Stimulated activated CD4-positive, alpha-beta T cell treated with anti-CD3 and anti-CD28 coated beads, Interleukin-4, amount 100 ng/mL, for 24 hours (primary cell): Measurements from ENCODE around the gene ZNF860.
A peak's percentile ranks its signal among the peaks of the same experiment; 100 is the strongest.
"Not testable (repeated sequence)": the region's sequence is repeated elsewhere in the genome, so short reads cannot be mapped to it uniquely, and the experiment has no call there.

ENCODE experiments used
- DNase-seq: peaks from one replicate; pipeline ENCODE4 v3.0.0-alpha.2; 2020

Gene ZNF860

DNA sequence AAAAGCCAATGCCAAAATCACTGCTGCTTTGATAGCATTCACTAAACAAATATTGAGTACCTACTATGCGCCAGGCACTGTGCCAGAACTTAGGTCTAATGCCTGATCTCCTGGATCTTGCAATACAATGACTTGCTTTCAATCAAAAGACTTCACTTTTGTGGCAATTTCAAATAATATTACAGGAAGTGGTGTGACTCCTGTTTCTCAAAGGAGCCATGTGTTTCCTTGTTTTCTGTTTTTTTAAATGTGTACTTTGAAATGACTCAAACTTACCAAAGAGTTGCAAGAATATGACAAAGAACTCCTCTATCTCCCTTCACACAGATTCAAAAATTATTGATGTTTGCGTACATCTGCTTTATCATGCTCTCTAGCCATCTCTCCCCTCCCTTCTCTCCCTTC is 18.7 kb upstream of the ZNF860 start:
- no peak for DNase-seq

- no peak for DNase-seq
These were observed 14.5 kb upstream of the ZNF860 start for GRCh38 chr3:31966978-31967591.

DNA sequence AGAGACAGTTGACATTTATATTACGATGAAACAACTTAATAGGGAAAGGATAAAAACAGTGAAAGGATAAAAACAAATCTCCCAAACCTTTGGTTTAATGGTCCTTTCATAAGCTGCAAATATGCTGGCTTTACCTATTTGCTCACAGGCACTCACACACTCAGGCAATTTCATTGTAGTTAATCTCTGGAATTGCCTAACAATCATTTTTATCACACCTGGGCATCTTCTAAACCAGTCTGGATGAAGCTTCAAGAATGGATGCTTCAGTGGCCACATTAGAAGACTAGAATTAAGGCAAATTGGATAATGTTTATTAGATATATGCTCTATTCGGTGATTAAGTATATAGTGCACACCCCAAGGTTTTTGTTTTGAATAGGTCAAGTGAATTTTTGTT is 14.0 kb upstream of the ZNF860 start:
- DNase-seq, result no peak

DNA sequence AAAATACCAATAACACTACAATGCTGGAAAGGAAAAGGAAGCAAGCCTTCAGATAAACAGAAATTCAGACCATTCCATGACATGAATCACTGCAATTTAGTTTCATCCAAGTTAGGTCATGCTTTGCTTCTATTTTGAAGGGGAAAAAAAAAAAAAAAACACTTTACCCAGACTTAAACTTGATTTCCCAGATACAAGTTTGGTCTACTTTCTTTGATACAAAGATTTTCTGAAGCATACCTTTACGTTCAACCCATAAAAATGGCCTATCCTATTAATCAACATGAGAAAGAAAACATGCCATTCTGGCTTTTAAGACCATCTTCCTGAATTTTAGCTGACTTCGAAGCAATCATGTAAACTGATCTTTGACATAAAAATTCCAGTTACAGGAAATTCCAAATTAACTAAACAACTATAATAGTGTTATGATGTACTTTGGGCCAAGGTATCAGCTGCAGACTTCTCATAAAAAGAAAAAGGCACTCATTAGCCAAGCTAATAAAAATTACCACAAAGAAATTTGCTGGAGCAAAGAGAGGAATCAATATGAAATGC is 13.1 kb upstream of the ZNF860 start:
- DNase-seq, result no peak

DNA sequence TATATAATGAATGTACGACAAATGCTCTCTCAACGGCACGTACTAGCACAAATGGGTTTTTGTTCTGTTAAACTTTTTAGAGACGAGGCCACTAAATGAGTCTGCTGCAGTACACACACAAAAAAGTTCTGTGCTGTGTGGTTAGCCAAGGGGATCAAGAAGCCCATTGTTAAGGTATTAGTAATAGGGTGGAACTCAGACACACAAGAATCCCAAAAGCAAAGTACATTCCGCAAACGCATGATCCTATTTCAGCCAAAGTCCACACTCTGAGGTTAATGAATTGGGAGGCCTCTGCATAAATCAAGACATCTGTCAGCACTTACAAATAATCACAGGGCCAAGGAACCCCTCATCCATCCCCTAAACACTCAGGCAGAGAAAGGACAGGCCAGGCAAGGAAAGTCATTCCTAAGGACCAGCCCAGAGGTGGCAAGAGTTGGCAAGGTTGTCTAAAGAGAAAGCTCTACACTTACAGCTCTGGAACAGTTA is 12.6 kb upstream of the ZNF860 start:
- no peak for DNase-seq

DNA sequence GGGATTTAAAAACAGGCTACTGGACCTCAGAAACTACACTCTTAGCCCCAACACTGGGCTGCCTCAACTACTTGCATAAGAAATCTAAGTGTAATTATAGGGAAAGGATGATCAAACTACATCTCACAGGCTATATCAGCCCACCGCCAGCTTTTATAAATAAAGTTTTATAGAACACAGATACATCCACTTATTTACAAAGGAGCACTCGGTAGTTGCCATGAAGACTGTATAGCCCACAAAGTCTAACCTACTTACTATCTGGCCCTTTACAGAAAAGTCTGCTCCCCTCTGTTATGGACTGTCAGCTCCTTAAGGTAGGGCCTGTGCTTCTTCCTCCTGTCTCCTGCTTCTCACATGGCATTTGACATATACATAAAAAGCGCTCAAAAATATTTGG is 9.9 kb upstream of the ZNF860 start:
- DNase-seq, result no peak

GRCh38 chr3:31973081-31973480 is 8.5 kb upstream of the ZNF860 start:
- DNase-seq, result no peak

- no peak for DNase-seq
These were observed 7.7 kb upstream of the ZNF860 start for GRCh38 chr3:31973837-31974236.

DNA sequence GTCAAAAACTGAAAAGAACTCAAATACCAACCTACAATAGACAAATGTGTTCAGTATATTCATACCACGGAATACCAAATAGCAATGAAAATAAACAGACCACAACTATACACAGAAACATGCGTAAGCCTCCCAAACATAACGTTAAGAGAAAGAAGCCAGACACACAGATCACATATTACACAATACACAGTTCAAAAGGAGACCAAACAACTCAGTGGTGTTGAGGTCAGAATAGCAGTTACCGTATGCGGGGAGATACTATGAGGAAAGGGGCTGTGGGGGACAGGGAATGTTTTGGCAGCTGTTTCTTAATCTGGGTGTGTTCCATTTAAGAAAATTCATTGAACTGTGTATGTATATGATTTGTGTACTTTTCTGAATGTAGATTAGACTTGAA is 7.1 kb upstream of the ZNF860 start:
- no peak for DNase-seq

DNA sequence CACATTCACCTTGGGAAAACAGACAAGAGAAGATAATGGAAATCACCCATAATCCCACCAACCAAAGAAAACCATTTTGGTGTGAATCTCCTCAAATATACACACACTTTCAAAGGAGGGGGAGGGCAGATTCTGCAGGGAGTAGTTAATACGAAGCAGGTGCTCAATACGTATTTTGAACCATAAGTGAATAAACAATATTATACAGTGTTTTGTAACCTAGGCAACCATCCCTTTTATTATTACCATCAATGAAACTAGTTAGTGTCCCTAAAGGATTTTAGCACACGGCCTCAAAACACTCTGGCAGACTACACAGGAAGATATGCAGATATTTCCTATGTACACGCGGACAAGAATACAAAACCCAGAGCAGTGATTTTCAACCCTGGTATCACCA is 6.6 kb upstream of the ZNF860 start:
- DNase-seq, result no peak

GRCh38 chr3:31976302-31976701 is 5.2 kb upstream of the ZNF860 start:
- DNase-seq, result no peak

DNA sequence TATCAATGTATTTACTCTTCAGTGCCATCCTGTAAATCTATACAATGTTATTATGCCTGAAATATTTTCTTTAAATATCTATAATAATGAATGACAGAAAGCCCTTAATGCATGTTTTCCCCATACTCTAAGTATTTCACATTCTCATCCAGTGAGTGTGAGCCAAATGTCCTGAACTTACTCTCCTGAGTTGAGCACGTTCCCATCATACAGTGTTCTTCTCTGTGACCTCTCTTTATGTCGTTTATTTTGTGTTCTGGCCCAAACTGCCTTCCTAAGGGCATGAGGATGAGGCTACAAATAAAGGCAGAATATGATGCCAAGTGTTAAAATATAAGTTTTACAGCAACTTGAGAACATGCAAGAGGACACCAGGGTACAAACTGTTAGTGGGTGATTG is 3.8 kb upstream of the ZNF860 start:
- no peak for DNase-seq

GRCh38 chr3:31978553-31978952 is 3.0 kb upstream of the ZNF860 start:
- DNase-seq, result no peak

DNA sequence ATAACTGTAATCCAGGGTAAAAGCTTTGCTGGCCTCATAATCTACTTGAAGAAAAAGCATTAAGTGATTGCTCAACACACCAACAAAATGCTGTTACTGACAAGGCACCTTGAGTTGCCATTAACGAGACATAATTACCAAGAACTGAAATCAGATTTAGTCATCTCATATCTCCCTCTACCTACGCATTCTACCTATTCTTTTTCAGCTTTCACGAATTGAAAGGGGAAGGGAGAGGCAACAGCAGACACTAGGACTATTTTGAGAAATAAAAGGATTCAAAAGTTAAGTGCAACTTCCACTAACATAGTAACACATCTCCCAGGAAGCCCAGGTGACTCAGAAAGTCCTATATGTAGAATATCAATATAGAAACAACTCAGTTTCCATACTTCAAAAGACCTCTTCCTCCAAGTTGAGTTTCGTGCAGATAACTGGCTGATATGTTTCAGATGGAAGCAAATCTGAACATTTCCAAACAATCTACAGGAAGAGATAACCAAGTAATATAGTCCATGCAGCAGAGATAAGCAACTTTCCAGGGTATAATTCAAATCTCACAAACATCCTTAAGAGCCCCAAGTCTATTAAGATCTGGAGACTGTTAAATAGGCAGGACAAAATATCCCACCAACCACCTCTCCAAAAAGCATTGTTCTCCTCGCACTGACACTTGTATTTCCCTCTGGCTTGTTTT is 2.4 kb upstream of the ZNF860 start:
- DNase-seq, result peak; percentile 28

GRCh38 chr3:31980530-31981205 is 882 bp upstream of the ZNF860 start:
- DNase-seq, result peak; percentile 32

DNA sequence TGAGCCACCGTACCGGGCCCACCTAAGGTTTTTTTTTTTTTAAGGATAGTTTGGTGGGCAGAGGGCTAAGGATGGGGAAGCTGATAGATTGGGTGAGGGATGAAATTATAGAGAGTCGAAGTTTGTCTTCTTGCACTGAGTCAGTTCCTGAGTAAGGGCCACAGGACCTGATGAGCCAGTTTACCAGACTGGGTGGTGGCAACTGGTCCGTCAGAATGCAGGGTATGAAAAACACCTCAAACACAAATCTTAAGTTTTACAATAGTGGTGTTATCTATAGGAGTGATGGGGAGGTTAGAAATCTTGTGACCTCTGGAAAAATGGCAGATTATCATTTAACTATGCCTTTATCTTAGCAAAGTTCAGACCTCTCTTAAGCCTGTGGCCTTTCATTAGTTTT is 2.8 kb downstream of the ZNF860 start:
- no peak for DNase-seq

DNA sequence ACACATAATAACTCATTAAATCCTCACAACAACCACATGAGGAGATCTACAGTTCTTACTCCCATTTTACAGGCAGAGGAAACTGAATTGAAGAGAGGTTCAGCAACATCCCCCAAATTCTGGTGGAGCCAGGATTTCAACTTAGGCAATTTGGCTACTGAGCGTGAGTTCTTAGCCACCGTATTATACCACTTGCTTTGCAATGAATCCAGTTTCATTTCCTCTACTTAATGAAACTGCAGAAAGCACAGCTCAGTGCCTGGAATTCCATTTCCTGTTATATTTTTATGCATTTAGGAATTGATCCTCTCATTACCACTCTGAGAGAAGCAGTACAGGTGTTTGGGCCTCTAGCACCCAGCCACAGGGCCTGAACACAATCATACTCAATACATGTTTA is 4.3 kb downstream of the ZNF860 start:
- no peak for DNase-seq

GRCh38 chr3:31988271-31988670 is 6.7 kb downstream of the ZNF860 start:
- no peak for DNase-seq

- not testable (repeated sequence) for DNase-seq
These were observed 11.4 kb downstream of the ZNF860 start for GRCh38 chr3:31992995-31993394.

DNA sequence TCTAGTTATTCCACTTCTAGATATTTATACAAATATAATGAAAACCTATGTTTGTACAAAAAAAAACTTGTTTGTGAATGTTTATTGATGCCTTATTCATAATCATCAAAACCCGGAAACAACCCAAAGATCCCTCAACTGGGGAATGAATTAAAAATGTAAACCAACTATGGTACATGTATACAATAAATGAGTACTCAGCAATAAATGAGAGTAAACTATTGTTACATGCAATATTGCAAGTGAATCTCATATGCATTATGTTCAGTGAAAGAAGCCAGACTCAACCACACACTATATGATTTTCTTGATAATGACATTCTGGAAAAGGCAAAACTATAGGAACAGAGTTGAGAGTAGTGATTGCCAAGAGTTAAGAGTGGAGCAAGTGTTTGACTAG is 12.3 kb downstream of the ZNF860 start:
- no peak for DNase-seq

DNA sequence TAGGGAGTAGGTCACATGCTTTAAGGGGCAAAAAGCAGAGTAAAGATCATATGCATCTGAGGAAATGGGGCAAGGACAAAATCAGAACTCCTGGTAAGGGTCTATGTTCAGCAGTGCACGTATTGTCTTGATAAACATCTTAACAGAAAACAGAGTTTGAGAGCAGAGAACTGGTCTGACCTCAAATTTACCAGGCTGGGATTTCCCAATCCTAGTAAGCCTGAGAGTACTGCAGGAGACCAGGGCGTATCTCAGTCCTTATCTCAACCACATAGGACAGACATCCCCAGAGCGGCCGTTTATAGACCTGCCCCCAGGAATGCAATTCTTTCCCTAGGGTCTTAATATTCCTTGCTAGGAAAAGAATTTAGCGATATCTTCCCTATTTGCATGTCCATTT is 13.5 kb downstream of the ZNF860 start:
- DNase-seq, result not testable (repeated sequence)

DNA sequence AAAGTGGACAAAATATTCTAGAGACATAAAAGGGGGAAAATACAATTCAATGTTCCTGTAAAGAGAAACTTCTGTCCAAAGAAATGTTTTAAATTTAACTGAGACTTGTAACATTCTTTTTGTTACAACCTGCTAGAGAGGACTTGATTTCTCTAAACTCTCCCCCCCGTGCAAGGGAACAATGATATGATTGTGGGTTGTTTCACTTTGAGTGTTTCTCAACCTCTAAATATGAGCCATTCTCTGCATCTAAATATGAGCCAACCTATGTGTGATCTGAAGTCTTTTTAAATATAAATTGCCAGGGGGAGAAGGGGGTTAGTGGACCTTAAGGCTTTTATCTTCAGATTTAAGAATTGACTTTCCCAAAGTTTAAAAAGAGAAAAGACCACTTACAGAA is 14.6 kb downstream of the ZNF860 start:
- DNase-seq, result no peak

- no peak for DNase-seq
These were observed 15.9 kb downstream of the ZNF860 start for GRCh38 chr3:31997500-31997899.

DNA sequence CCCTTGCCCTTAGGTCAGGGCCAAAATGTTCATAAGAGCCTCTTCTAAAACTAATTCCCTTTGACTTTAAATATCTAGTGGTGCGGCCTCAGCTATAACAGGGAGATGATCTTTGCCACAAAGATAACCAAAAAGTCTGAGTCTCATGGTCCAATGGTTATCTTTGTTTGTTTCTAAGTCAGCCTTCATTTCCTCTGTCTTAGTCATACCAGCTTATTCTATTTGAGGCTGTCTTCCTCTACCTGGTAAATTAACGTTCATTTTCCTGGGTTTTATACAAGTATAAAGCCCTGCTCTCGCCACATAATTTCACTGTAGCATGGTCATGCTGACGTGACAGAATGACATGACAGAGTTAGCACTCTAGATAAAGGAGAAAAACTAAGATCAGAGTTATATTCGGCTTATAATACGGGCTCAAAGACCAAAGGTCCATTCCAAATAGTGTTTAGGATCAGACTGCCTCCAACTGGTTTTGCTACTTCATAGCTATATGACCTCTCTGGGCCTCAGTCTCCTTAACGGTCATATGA is 18.4 kb downstream of the ZNF860 start:
- DNase-seq, result no peak
